NCI-H748 (cell line): ENCODE data around the gene KCNN4.

Experiments used
- DNase-seq: peaks from one replicate; lab custom pipeline; 2025; ENCODE audit not compliant: unreplicated experiment; lab: John Stamatoyannopoulos, UW

The KCNN4 gene

DNA sequence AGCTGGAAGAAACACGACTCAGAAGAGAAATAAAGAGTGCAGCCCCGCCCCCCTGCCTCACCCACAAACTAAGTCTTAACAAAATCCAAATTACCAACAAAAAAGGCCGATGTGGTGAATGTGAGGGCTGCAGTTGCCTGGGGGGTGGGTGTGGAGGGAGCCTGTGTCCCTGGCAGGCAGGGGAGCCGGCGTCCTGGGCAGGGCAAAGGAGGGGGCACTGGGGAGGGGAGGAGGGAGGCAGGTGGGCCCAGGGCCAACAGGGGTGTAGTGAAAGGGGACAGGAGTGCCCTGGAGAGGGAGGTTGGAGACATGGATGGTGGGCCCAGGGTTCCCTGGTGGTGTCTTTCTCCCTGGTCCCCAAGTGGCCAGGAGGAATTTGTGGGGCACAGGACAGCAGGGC lies 60.9 kb downstream of the KCNN4 start:
- DNase-seq: no peak

DNA sequence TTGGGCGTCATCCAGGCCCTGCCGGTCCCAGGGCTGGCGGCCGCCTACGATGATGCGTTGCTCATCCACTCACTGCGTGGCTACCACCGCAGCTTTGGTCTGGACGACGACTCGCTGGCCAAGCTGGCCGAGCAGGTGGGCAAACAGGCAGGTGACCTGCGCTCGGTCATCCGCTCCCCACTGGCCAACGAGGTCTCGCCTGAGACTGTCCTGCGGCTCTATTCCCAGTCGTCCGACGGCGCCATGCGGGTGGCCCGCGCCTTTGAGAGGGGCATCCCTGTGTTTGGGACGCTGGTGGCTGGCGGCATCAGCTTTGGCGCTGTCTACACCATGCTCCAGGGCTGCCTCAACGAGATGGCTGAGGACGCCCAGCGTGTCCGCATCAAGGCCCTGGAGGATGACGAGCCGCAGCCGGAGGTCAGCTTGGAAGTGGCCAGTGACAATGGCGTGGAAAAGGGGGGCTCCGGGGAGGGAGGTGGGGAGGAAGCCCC lies 61.4 kb downstream of the KCNN4 start:
- DNase-seq: no peak

DNA sequence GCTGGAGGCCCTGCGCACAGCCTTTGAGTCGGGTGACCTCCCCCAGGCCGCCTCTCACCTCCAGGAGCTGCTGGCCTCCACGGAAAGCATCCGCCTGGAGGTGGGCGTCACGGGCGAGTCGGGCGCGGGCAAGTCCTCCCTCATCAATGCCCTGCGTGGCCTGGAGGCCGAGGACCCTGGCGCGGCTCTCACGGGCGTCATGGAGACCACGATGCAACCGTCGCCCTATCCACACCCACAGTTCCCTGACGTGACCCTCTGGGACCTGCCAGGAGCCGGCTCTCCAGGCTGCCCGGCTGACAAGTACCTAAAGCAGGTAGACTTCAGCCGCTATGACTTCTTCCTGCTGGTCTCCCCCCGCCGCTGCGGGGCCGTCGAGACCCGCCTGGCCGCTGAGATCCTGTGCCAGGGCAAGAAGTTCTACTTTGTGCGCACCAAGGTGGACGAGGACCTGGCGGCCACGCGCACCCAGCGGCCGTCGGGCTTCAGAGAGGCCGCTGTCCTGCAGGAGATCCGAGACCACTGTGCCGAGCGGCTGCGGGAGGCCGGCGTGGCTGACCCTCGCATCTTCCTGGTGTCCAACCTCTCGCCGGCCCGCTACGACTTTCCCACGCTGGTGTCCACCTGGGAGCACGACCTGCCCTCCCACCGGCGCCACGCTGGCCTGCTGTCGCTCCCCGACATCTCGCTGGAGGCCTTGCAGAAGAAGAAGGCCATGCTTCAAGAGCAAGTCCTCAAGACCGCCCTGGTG lies 62.0 kb downstream of the KCNN4 start:
- DNase-seq: no peak
